Upper lobe of right lung (tissue), 1 donor: ENCODE measurements around the gene SH3TC1. TPM values are rescaled to one million over a fixed set of nuclear protein-coding genes. Genes with fewer than 3 reads are reported as not detected.

Source experiments
- ATAC-seq: fragments of 200-7000 bp; cut with Tn5 transposase; one replicate; pipeline ENCODE4 v1.9.1; 2020; ENCODE audit warnings: mild to moderate bottlenecking, moderate library complexity
- DNase-seq: peaks from one replicate; pipeline ENCODE4 v3.0.0-alpha.2; 2020
- H3K27ac ChIP-seq: fragments of 200-600 bp; one replicate; pipeline ENCODE4 v1.8.0; 2022
- H3K27me3 ChIP-seq: fragments of 200-600 bp; one replicate; pipeline ENCODE4 v1.8.0; 2022; ENCODE audit warnings: mild to moderate bottlenecking
- H3K36me3 ChIP-seq: fragments of 200-600 bp; one replicate; pipeline ENCODE4 v1.8.0; 2022
- H3K4me1 ChIP-seq: fragments of 200-600 bp; one replicate; pipeline ENCODE4 v1.8.0; 2022
- H3K4me3 ChIP-seq: fragments of 200-600 bp; one replicate; pipeline ENCODE4 v1.8.0; 2022; ENCODE audit warnings: mild to moderate bottlenecking
- H3K9me3 ChIP-seq: fragments of 200-600 bp; one replicate; pipeline ENCODE4 v1.8.0; 2022
- intact Hi-C: fragments of 100-400 bp; cut with DNase I; formaldehyde crosslinking; loops from one replicate; pipeline ENCODE4 v1.11.0; 2022
- total RNA-seq: library from RNA; stranded (reverse); fragmentation: NEBNext Ultra II Directional; extraction: Animal tissue kit (Norgen Biotek cat#: 25700); gene quantifications from one replicate; pipeline ENCODE4 v1.2.1, GENCODE V29; 2021
- TF ChIP-seq, protein P1 (sequence below): fragments of 200-600 bp; IDR thresholded peaks from one replicate; pipeline ENCODE4 v1.8.0; 2022; ENCODE audit warnings: antibody characterized with exemption
- donor health status: DM: no; HTN: yes; CAD: no; lungs with severe emphysema.

SH3TC1 gene
- total RNA-seq, 1 donor from 2014 or later: 71.7 TPM

DNA sequence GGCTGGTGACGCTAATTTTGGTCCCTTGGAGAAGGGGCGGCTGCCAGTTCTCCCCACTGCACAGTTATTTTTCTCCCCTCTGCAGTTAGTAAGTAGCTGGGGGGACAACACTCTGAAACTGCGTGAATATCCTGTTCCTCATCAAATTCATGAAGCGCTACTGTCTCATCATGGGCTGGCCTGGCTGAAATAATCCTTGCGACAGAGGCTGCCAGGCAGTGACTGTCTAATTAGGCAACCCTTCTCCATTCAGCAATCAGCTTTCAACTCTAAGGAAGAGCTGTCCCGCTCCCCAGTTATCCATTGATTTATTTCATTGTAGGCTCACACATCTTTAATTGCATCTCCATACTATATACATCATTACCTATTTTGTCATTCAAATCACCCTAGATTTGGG is 8.2 kb downstream of the SH3TC1 start:
- DNase-seq: peak; percentile 65

DNA sequence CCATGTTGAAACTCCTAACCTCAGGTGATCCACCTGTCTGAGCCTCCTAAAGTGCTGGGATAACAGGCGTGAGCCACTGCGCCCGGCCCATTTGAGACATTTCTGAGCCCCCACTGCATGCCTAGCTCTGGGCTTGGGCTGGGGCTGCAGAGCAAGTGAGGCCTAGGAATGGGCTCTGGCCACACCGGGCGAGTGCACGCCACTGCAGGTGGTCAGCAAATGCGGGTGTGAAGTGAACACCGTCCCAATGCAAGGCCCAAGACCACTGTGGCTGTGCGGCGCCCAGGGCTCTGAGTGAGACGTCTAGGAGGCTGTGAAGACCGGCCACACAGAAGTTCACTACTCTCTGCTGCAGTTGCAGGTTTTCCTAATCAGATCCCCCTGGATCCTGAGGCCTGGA is 9.5 kb downstream of the SH3TC1 start:
- intact Hi-C loops: no loop called here
- Histone ChIP-seq H3K27me3 (no peaks in the 10 kb centered on the region), H3K4me3 (no peak overlapping the region), H3K36me3 (peaks cover 21% of the 10 kb centered on the region), H3K27ac (no peak overlapping the region), H3K4me1 (no peaks in the 10 kb centered on the region), H3K9me3 (no peaks in the 10 kb centered on the region)
- no peak for DNase-seq
- TF ChIP-seq, protein P1, sequence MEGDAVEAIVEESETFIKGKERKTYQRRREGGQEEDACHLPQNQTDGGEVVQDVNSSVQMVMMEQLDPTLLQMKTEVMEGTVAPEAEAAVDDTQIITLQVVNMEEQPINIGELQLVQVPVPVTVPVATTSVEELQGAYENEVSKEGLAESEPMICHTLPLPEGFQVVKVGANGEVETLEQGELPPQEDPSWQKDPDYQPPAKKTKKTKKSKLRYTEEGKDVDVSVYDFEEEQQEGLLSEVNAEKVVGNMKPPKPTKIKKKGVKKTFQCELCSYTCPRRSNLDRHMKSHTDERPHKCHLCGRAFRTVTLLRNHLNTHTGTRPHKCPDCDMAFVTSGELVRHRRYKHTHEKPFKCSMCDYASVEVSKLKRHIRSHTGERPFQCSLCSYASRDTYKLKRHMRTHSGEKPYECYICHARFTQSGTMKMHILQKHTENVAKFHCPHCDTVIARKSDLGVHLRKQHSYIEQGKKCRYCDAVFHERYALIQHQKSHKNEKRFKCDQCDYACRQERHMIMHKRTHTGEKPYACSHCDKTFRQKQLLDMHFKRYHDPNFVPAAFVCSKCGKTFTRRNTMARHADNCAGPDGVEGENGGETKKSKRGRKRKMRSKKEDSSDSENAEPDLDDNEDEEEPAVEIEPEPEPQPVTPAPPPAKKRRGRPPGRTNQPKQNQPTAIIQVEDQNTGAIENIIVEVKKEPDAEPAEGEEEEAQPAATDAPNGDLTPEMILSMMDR: no peak
- ATAC-seq: no peak

More for the DNA sequence above, 8.2 kb downstream of the SH3TC1 start:
- Histone ChIP-seq H3K4me1 (peaks cover 6% of the 10 kb centered on the region), H3K4me3 (no peak overlapping the region), H3K36me3 (peaks cover 21% of the 10 kb centered on the region), H3K27ac (no peak overlapping the region), H3K9me3 (no peaks in the 10 kb centered on the region), H3K27me3 (no peaks in the 10 kb centered on the region)
- TF ChIP-seq, protein P1: no peak
- intact Hi-C loops: no loop called here
- peak; percentile 48 for ATAC-seq

DNA sequence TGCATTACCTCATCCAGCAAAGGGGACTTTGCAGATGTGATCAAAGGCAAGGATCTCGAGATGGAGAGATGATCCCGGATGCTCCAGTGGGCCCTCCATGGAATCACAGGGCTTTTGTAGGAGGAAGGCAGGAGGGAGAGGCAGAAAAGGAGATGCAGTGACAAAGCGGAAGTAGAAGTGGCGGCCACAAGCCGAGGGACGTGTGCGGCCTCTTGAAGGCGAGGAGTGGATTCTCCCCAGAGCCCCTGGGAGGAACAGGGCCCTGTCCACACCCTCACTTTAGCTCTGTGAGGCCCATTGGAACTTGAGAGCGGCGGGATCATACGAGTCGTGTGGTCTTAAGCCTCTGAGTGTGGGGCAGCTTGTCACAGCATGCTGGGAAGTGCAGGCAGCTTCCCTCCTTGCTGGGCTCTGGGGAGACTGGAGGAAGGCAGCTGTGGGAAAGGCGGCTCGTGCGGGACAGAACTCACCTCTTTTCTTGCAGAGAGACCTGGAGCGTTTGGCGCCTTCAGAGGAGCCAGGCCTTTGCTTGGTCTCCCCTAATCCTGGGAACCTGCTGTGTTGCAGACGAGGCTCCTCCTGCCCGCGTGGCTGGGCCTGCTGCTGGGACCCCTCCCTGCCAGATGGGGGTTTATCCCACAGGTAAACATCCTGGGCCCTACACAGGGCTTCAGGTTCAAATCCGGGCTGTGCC is 10.2 kb downstream of the SH3TC1 start:
- DNase-seq (no peak), ATAC-seq (no peak)
- intact Hi-C loops: no loop called here
- H3K36me3 ChIP-seq: peaks cover 27% of the 10 kb centered on the region
- no peaks in the 10 kb centered on the region for H3K4me1 ChIP-seq
- no peak overlapping the region for H3K27ac ChIP-seq
- H3K4me3 ChIP-seq: no peak overlapping the region
- H3K27me3 ChIP-seq: no peaks in the 10 kb centered on the region
- no peaks in the 10 kb centered on the region for H3K9me3 ChIP-seq
- TF ChIP-seq, protein P1: no peak

DNA sequence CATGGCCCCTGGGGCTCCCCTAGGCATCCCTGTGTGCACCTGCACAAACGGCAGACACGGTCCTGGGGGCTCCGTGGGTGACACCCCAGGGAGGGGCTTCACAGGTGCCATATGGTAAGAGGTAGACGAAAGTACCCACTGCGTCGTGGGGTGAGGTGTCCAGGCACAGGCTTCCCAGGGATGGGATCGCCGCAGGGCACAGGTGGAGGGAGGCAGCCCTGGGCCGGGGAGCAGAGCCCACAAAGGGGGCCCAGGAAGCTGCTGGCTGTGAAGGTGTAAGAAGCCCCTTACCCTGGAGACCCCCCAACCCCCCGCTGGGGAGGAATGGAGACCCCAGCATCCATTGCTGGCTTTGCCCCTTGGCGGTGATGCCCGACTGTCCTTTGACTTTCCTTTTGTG is 10.9 kb downstream of the SH3TC1 start:
- TF ChIP-seq, protein P1: no peak
- Histone ChIP-seq H3K36me3 (peaks cover 34% of the 10 kb centered on the region), H3K4me3 (no peak overlapping the region), H3K4me1 (peaks cover 5% of the 10 kb centered on the region), H3K27me3 (no peaks in the 10 kb centered on the region), H3K27ac (no peak overlapping the region), H3K9me3 (no peaks in the 10 kb centered on the region)
- intact Hi-C loops: no loop called here
- ATAC-seq (no peak), DNase-seq (no peak)

DNA sequence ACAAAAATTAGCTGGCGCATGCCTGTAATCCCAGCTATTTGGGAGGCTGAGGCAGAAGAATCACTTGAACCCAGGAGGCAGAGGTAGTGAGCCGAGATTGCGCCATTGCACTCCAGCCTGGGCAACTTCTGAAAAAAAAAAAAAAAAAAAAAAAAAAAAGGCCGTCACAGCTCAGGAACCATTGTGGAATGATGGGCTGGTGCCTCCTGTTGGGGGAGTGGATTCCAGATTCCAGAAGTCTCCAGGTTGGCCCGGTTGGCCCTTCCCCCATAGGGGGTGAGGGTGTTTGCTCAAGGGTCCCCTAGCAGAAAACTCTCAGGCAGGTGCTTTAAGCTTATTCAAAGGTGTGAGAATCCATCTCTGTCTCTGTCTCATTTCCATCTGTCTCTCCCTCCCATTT is 11.5 kb downstream of the SH3TC1 start:
- ATAC-seq (no peak), DNase-seq (no peak)
- Histone ChIP-seq H3K36me3 (peaks cover 34% of the 10 kb centered on the region), H3K27me3 (no peaks in the 10 kb centered on the region), H3K4me1 (peaks cover 5% of the 10 kb centered on the region), H3K4me3 (no peak overlapping the region), H3K9me3 (no peaks in the 10 kb centered on the region), H3K27ac (no peak overlapping the region)
- intact Hi-C loops: no loop called here
- TF ChIP-seq, protein P1: no peak
